ENCODE data around the gene MAPK8. TPM values are rescaled to one million over a fixed set of nuclear protein-coding genes. Genes with fewer than 3 reads are reported as not detected.

MAPK8 gene
- total and polyA plus RNA-seq, 2 of the 4 experiments (the other 2 are of a cell fraction), result 41.5 to 54.7 TPM

GRCh38 chr10:48455055-48455391 lies 148.5 kb downstream of the MAPK8 start:
- BruUV-seq (replicated peaks), result no TSS peak
- intact Hi-C loops (cut with micrococcal nuclease) (no loop called here), dilution Hi-C loops (cut with HindIII; ENCODE audit: low sequenced_read_pairs, unreplicated experiment) (no loop called here), in situ Hi-C loops (cut with MboI; ENCODE audit: low sequenced_read_pairs) (no loop called here)
- H4K91ac ChIP-seq (ENCODE audit: insufficient read depth, low read depth, low read length), result no peak overlapping the region
- H3K79me1 ChIP-seq (ENCODE audit: low read depth in 1 of 2, low read length in 2 of 2), result peaks cover 4 to 68% of the 10 kb centered on the region in 2 experiments; a peak in 2 of 4 replicates
- H3K4me1 ChIP-seq (ENCODE audit: control insufficient read depth, insufficient read depth, low read length), result peaks cover 10% of the 10 kb centered on the region
- no peak overlapping the region for H2AK5ac ChIP-seq (ENCODE audit: low read depth, low read length)
- no peak overlapping the region for H3K4ac ChIP-seq (ENCODE audit: low read depth, low read length)
- CTCF ChIA-PET, result no interaction called here
- H3K27ac ChIP-seq (ENCODE audit: insufficient read depth, low read length), result no peak overlapping the region
- H3K18ac ChIP-seq (ENCODE audit: low read depth, low read length), result no peak overlapping the region
- no peak for ATAC-seq (ENCODE audit: low read depth)
- no peak overlapping the region for H2BK15ac ChIP-seq (ENCODE audit: low read depth, low read length)
- H4K8ac ChIP-seq (ENCODE audit: low read depth in 2 of 2, low read length in 2 of 2), result no peak overlapping the region
- POLR2A ChIA-PET (ENCODE audit: unreplicated experiment), result no interaction called here
- 98% methylated on average over 8 of the region's 11 CpGs; no CpG with 5 or more reads in 1 of the 2 experiments for WGBS, 2 experiments (ENCODE audit: extremely low coverage in 2 of 2, insufficient read length in 1 of 2)
- no peaks in the 10 kb centered on the region for H3K9me3 ChIP-seq (ENCODE audit: control insufficient read depth, insufficient read depth, low read length)
- H2AK9ac ChIP-seq (replicated peaks; ENCODE audit: low read depth, low read length, poor library complexity), result no peak overlapping the region
- H3K9ac ChIP-seq (ENCODE audit: low read depth, low read length), result no peak overlapping the region
- DNase-seq, result no peak
- no peak overlapping the region for H3K56ac ChIP-seq (ENCODE audit: extremely low read depth, insufficient read depth, low read length)
- H3K4me3 ChIP-seq (ENCODE audit: insufficient read depth, low read depth, low read length), result no peak overlapping the region
- H2BK5ac ChIP-seq (ENCODE audit: low read depth, low read length, poor library complexity, severe bottlenecking), result no peak overlapping the region
- H3K23ac ChIP-seq (ENCODE audit: low read depth, low read length), result no peak overlapping the region
- H2AFZ ChIP-seq (replicated peaks; ENCODE audit: low read length, poor library complexity), result no peak overlapping the region
- H3K27me3 ChIP-seq (ENCODE audit: control insufficient read depth, insufficient read depth, low read length), result no peaks in the 10 kb centered on the region
- no peak overlapping the region for H3K4me2 ChIP-seq (ENCODE audit: low read depth, low read length)
- no peak overlapping the region for H3K14ac ChIP-seq (replicated peaks; ENCODE audit: low read depth, low read length)
- peaks cover 12% of the 10 kb centered on the region; the same call in 1 of the 2 replicates for H4K20me1 ChIP-seq (ENCODE audit: insufficient read depth, low read length)
- no peak overlapping the region for H2BK20ac ChIP-seq (ENCODE audit: low read depth, low read length)
- H3K9me1 ChIP-seq (ENCODE audit: insufficient read depth, low read length), result peaks cover 6% of the 10 kb centered on the region; the same call in 1 of the 2 replicates
- H2BK120ac ChIP-seq (ENCODE audit: low read depth, low read length), result no peak overlapping the region
- TF ChIP-seq POLR2A (IDR thresholded peaks at IDR 0.05; ENCODE audit: low read depth, low read length), result no peak
- no peak for TF ChIP-seq CHD1 (IDR thresholded peaks at IDR 0.05; ENCODE audit: low read depth, low read length)
- TF ChIP-seq USF2 (IDR thresholded peaks at IDR 0.05; ENCODE audit: low read depth, low read length), result no peak
- no peak for TF ChIP-seq RAD21 (IDR thresholded peaks at IDR 0.05; ENCODE audit: low read length)
- TF ChIP-seq ELK1 (IDR thresholded peaks at IDR 0.05; ENCODE audit: borderline replicate concordance, low read depth, low read length), result no peak
- no peak for TF ChIP-seq RCOR1 (IDR thresholded peaks at IDR 0.05; ENCODE audit: insufficient replicate concordance, low read length)
- no peak for TF ChIP-seq BHLHE40 (IDR thresholded peaks at IDR 0.05; ENCODE audit: low read depth, low read length)
- TF ChIP-seq CTCF (conservative IDR thresholded peaks at IDR 0.05; ENCODE audit: low read depth, low read length), result no peak
- no peak for TF ChIP-seq RFX5 (IDR thresholded peaks at IDR 0.05; ENCODE audit: low read depth, low read length)
- no peak for TF ChIP-seq MAFK (IDR thresholded peaks at IDR 0.05; ENCODE audit: low read depth, low read length)
- TF ChIP-seq CEBPB (IDR thresholded peaks at IDR 0.05; ENCODE audit: low read depth, low read length), result no peak
- TF ChIP-seq MXI1 (IDR thresholded peaks at IDR 0.05; ENCODE audit: borderline replicate concordance, low read depth, low read length), result no peak
- no peak for TF ChIP-seq NFE2L2 (IDR thresholded peaks at IDR 0.05; ENCODE audit: low read depth, low read length)
- no peak for TF ChIP-seq MAZ (IDR thresholded peaks at IDR 0.05; ENCODE audit: borderline replicate concordance, low read depth, low read length)
- TF ChIP-seq FOS (IDR thresholded peaks at IDR 0.05; ENCODE audit: low read depth, low read length), result no peak
- no peak for TF ChIP-seq SMC3 (IDR thresholded peaks at IDR 0.05; ENCODE audit: low read depth, low read length)
- peaks cover 8% of the 10 kb centered on the region; the same call in 1 of the 2 replicates for H3K36me3 ChIP-seq (ENCODE audit: control insufficient read depth, insufficient read depth, low read length)
- H4K5ac ChIP-seq (ENCODE audit: low read depth, low read length), result no peak overlapping the region

Measured in IMR-90 (cell line).